Heart left ventricle (tissue), 16 donors: ENCODE measurements around the gene PDZD4. TPM values are rescaled to one million over a fixed set of nuclear protein-coding genes. Genes with fewer than 3 reads are reported as not detected.

Source experiments
- ATAC-seq, 4 donors: fragments of 200-7000 bp; cut with Tn5 transposase; one replicate each; pipeline ENCODE4 v1.9.1; 2020 to 2022; ENCODE audit warnings: moderate library complexity in 4 of 4, mild to moderate bottlenecking in 3 of 4, moderate number of reproducible peaks in 1 of 4
- DNase-seq, 5 donors: peaks; one replicate each; pipeline ENCODE4 v3.0.0-alpha.2; 2020
- H3K27ac ChIP-seq, 12 donors: fragments of 200-600 bp; sonication (generic) in 4 of 12; one replicate each; pipeline versions ENCODE4 v1.5.0 to v1.8.0; 2016 to 2022; ENCODE audit warnings: mild to moderate bottlenecking in 2 of 12
- H3K27me3 ChIP-seq, 9 donors: fragments of 200-600 bp; sonication (generic) in 2 of 9; one replicate each; pipeline versions ENCODE4 v1.5.1 to v1.8.0; 2016 to 2022; ENCODE audit warnings: mild to moderate bottlenecking in 3 of 9
- H3K36me3 ChIP-seq, 9 donors: fragments of 200-600 bp; sonication (generic) in 2 of 9; one replicate each; pipeline versions ENCODE4 v1.5.0 to v1.8.0; 2018 to 2022; ENCODE audit warnings: mild to moderate bottlenecking in 2 of 9
- H3K4me1 ChIP-seq, 12 donors: fragments of 200-600 bp; sonication (generic) in 4 of 12; one replicate each; pipeline versions ENCODE4 v1.5.0 to v1.8.0; 2016 to 2022; ENCODE audit warnings: mild to moderate bottlenecking in 3 of 12
- H3K4me3 ChIP-seq, 12 donors: fragments of 200-600 bp; sonication (generic) in 4 of 12; one replicate each; pipeline versions ENCODE4 v1.5.0 to v1.8.0; 2017 to 2022; ENCODE audit warnings: mild to moderate bottlenecking in 9 of 12, moderate library complexity in 4 of 12
- H3K9me3 ChIP-seq, 12 donors: fragments of 200-600 bp; sonication (generic) in 4 of 12; one replicate each; pipeline versions ENCODE4 v1.5.0 to v1.8.0; 2016 to 2022; ENCODE audit warnings: mild to moderate bottlenecking in 1 of 12
- POLR2A ChIP-seq, 2 donors: fragments of 450-650 bp; IDR thresholded peaks; one replicate each; pipeline ENCODE4 v1.6.1; 2017; ENCODE audit warnings: antibody characterized with exemption in 2 of 2, mild to moderate bottlenecking in 2 of 2, moderate library complexity in 2 of 2
- WGBS, 4 donors: extraction: QIAGEN DNeasy Blood & Tissue Kit in 2 of 4; methylation state at CpG; one replicate each; pipeline versions ENCODE4 v1.1.5 to v1.1.7; 2013 to 2018; 5-methylcytosine and 5-hydroxymethylcytosine counted together
- intact Hi-C, 10 donors: fragments of 100-400 bp; cut with DNase I; formaldehyde crosslinking; loops; one replicate each; pipeline versions ENCODE4 v1.11.1 to v1.14.2; 2022
- polyA plus RNA-seq, 2 donors: library from polyadenylated mRNA; stranded (reverse); fragments of 200-250 nt; gene quantifications; one replicate each; pipeline ENCODE4 v1.2.3, GENCODE V29; 2013
- total RNA-seq, 9 donors: library from RNA; depleted of rRNA in 2 of 9; stranded (reverse); fragments of >200 nt in 2 of 9; fragmentation: NEBNext Ultra II Directional in 3 of 9; extraction: Animal tissue kit (Norgen Biotek cat#: 25700) in 3 of 9; gene quantifications; one replicate each; pipeline versions ENCODE4 v1.1.0 to v1.2.4, GENCODE V29; 2016 to 2023
- TF ChIP-seq, protein P1 (sequence below), 12 donors: fragments of 200-600 bp; sonication (generic) in 4 of 12; IDR thresholded peaks; one replicate each; pipeline versions ENCODE4 v1.5.0 to v1.8.0; 2018 to 2022; ENCODE audit warnings: antibody characterized with exemption in 12 of 12, mild to moderate bottlenecking in 5 of 12
- donor health status: ischemic (EF 13 %, LVEDD 7.1; RV severe dilation, severe dysfunction).
- donor health status: healthy with polysubstance abuse.
- donor health status: DM: no; HTN: yes; CAD: no.
- donor health status: DM: no; HTN: no; CAD: no.
- donor health status: ischemic (EF 25% LVEDD 6.9; RV normal size, moderate dysfunction).
- donor health status: ischemic (EF 25% LVEDD 5.7; RV mildly dilated, moderate dysfunction).
- donor health status: healthy.
- donor health status: DM: yes; HTN: yes; CAD: no.
- donor health status: ischemic (EF 35%, LVEDD 5.7; RV mildly dilated, moderate dysfunction).
- donor health status: nonischemic (EF 11% LVEDD 7.7; RV severe dilation, severe dysfunction).
- donor health status: DM: yes; HTN: yes; CAD: no.
- donor health status: PGD.
- donor health status: ischemic (EF 29% LVEDD 5.4; RV normal size, mild dysfunction).
- donor health status: nonischemic (EF 23%, LVEDD 6.1; RV moderate dilation, normal function).

Gene PDZD4
- total and polyA plus RNA-seq, 11 donors: 1.7 to 4.0 (median 2.4) TPM

GRCh38 chrX:153778181-153778580 lies 52.2 kb downstream of the PDZD4 start:
- Histone ChIP-seq H3K27ac (no peak overlapping the region), H3K4me3 (no peak overlapping the region), H3K4me1 (peaks cover 0 to 21% (median 2%) of the 10 kb centered on the region in 12 donors), H3K9me3 (no peaks in the 10 kb centered on the region), H3K27me3 (peaks cover 0 to 23% (median 0%) of the 10 kb centered on the region in 9 donors), H3K36me3 (peaks cover 0 to 3% (median 0%) of the 10 kb centered on the region in 9 donors)
- intact Hi-C loops: no loop called here
- ATAC-seq: no peak
- no peak for TF ChIP-seq POLR2A (IDR thresholded peaks at IDR 0.05)
- 68 to 84% (median 76%) methylated on average over 12 to 17 of the region's 17 CpGs for WGBS, 4 donors
- peak in 3 of 5 donors; percentile 10 to 19 (median 16) for DNase-seq

DNA sequence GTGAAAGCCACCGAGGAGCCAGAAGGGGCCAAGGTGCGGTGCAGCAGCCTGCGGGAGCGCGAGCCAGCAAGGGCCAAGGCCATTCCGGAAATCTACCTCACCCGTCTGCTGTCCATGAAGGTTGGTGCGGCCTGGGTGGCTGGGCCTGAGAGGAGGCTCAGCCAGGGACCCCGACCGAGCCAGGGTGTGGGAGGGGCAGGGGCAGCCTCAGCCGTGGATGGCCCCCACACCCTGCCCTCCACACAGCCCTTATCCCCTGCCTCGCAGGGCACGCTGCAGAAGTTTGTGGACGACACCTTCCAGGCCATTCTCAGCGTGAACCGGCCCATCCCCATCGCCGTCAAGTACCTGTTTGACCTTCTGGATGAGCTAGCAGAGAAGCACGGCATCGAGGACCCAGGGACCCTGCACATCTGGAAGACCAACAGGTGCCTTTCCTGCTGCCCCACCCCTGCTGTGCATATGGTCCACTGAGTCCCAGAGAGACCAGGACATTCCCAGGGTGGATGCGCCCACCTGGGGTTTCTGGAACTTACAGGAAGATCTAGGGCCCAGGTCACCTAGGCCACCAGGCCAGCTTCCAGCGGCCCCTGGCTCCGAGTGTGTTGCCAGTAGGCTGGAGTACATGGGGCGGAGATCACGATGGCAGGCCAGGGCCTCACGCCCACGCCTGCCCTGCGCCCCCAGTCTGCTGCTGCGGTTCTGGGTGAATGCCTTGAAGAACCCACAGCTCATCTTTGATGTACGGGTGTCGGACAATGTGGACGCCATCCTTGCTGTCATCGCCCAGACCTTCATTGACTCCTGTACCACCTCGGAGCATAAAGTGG lies 52.9 kb downstream of the PDZD4 start:
- no peak for ATAC-seq
- 88 to 91% (median 89%) methylated on average over 16 to 34 of the region's 34 CpGs for WGBS, 4 donors
- peak in 2 of 5 donors; percentile 11 to 21 for DNase-seq

DNA sequence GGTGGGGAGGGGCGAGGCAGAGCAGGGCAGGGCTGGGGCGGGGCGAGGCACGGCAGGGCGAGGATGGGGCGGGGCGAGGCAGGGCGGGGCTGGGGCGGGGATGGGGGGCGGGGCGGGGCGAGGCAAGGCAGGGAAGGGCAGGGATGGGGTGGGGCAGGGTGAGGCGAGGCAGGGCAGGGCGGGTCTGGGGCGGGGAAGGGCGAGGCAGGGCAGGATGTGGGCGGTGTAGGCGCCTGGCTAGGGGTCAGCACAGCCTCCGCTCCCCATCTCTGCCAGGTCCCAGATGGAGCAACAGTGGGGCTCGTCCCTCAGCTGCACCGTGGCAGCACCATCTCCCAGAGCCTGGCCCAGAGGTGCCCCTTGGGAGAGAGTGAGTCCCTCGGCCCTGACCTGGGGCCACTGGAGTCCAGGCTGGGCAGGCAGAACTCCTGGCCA lies 53.7 kb downstream of the PDZD4 start:
- Histone ChIP-seq H3K9me3 (no peaks in the 10 kb centered on the region), H3K4me3 (no peak overlapping the region), H3K27me3 (peaks cover 0 to 18% (median 0%) of the 10 kb centered on the region in 9 donors), H3K36me3 (no peaks in the 10 kb centered on the region), H3K27ac (no peak overlapping the region), H3K4me1 (peaks cover 0 to 13% (median 2%) of the 10 kb centered on the region in 12 donors)
- intact Hi-C loops: no loop called here
- WGBS, 4 donors: 75 to 86% (median 82%) methylated on average over 4 to 16 of the region's 22 CpGs
- ATAC-seq (no peak), DNase-seq (peak in 1 of 5 donors; percentile 7)
- TF ChIP-seq POLR2A (IDR thresholded peaks at IDR 0.05): no peak
- TF ChIP-seq, protein P1, sequence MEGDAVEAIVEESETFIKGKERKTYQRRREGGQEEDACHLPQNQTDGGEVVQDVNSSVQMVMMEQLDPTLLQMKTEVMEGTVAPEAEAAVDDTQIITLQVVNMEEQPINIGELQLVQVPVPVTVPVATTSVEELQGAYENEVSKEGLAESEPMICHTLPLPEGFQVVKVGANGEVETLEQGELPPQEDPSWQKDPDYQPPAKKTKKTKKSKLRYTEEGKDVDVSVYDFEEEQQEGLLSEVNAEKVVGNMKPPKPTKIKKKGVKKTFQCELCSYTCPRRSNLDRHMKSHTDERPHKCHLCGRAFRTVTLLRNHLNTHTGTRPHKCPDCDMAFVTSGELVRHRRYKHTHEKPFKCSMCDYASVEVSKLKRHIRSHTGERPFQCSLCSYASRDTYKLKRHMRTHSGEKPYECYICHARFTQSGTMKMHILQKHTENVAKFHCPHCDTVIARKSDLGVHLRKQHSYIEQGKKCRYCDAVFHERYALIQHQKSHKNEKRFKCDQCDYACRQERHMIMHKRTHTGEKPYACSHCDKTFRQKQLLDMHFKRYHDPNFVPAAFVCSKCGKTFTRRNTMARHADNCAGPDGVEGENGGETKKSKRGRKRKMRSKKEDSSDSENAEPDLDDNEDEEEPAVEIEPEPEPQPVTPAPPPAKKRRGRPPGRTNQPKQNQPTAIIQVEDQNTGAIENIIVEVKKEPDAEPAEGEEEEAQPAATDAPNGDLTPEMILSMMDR (IDR thresholded peaks at IDR 0.05): no peak

More for the DNA sequence above, 52.9 kb downstream of the PDZD4 start:
- Histone ChIP-seq H3K9me3 (no peaks in the 10 kb centered on the region), H3K27ac (no peak overlapping the region), H3K36me3 (no peaks in the 10 kb centered on the region), H3K4me1 (peaks cover 0 to 21% (median 2%) of the 10 kb centered on the region in 12 donors), H3K27me3 (peaks cover 0 to 23% (median 0%) of the 10 kb centered on the region in 9 donors), H3K4me3 (no peak overlapping the region)
- intact Hi-C loops: no loop called here
- no peak for TF ChIP-seq POLR2A (IDR thresholded peaks at IDR 0.05)
- TF ChIP-seq, protein P1 (IDR thresholded peaks at IDR 0.05): no peak

GRCh38 chrX:153776120-153776599 lies 54.2 kb downstream of the PDZD4 start:
- peaks cover 0 to 18% (median 0%) of the 10 kb centered on the region in 9 donors for H3K27me3 ChIP-seq
- no peak for TF ChIP-seq POLR2A (IDR thresholded peaks at IDR 0.05)
- TF ChIP-seq, protein P1 (IDR thresholded peaks at IDR 0.05): no peak
- intact Hi-C loops: no loop called here
- DNase-seq (peak in 1 of 5 donors; percentile 22), ATAC-seq (no peak)
- H3K27ac ChIP-seq: no peak overlapping the region
- no peaks in the 10 kb centered on the region for H3K9me3 ChIP-seq
- 81 to 100% (median 94%) methylated on average over 1 to 16 of the region's 20 CpGs for WGBS, 4 donors
- H3K4me1 ChIP-seq: peaks cover 0 to 11% (median 2%) of the 10 kb centered on the region in 12 donors
- no peaks in the 10 kb centered on the region for H3K36me3 ChIP-seq
- H3K4me3 ChIP-seq: no peak overlapping the region
